H54 (cell line): ENCODE results near the gene EPPIN.

ENCODE experiments used
- DNase-seq: peaks from one replicate; pipeline ENCODE4 v3.0.0; 2011; ENCODE audit warnings: low spot score, mixed read lengths; ENCODE audit not compliant: insufficient read length
- FAIRE-seq: peaks from 3 replicates; lab custom pipeline; 2011; peaks lifted over from hg19 to GRCh38; lab: Jason Lieb, UNC
- POLR2A ChIP-seq: IDR thresholded peaks from 2 replicates; pipeline ENCODE4 v1.6.1; 2011; ENCODE audit warnings: low read depth, mild to moderate bottlenecking, low read length

EPPIN gene

GRCh38 chr20:45510242-45510862, 36.8 kb downstream of the EPPIN start:
- TF ChIP-seq POLR2A, result no peak
- FAIRE-seq (no peak), DNase-seq (no peak)

GRCh38 chr20:45509091-45509490, 38.1 kb downstream of the EPPIN start:
- DNase-seq, result no peak
- no peak for FAIRE-seq
- TF ChIP-seq POLR2A, result no peak

- FAIRE-seq (no peak), DNase-seq (no peak)
- TF ChIP-seq POLR2A, result no peak
Observed at GRCh38 chr20:45508068-45508886, 38.9 kb downstream of the EPPIN start.

GRCh38 chr20:45507011-45507820, 40.0 kb downstream of the EPPIN start:
- no peak for FAIRE-seq
- TF ChIP-seq POLR2A, result no peak
- no peak for DNase-seq

GRCh38 chr20:45506398-45506797, 40.8 kb downstream of the EPPIN start:
- FAIRE-seq (no peak), DNase-seq (no peak)
- no peak for TF ChIP-seq POLR2A

GRCh38 chr20:45503403-45503802, 43.8 kb downstream of the EPPIN start:
- no peak for TF ChIP-seq POLR2A
- FAIRE-seq (no peak), DNase-seq (no peak)

GRCh38 chr20:45502561-45502960, 44.6 kb downstream of the EPPIN start:
- DNase-seq, result no peak
- no peak for FAIRE-seq
- no peak for TF ChIP-seq POLR2A

GRCh38 chr20:45501600-45501999, 45.6 kb downstream of the EPPIN start:
- no peak for TF ChIP-seq POLR2A
- FAIRE-seq (no peak), DNase-seq (no peak)

GRCh38 chr20:45500022-45500421, 47.2 kb downstream of the EPPIN start:
- DNase-seq (no peak), FAIRE-seq (no peak)
- no peak for TF ChIP-seq POLR2A

- FAIRE-seq (no peak), DNase-seq (no peak)
- TF ChIP-seq POLR2A, result no peak
Observed at GRCh38 chr20:45497971-45498494, 49.2 kb downstream of the EPPIN start.

GRCh38 chr20:45496166-45496565, 51.0 kb downstream of the EPPIN start:
- FAIRE-seq, result no peak
- DNase-seq, result no peak
- no peak for TF ChIP-seq POLR2A

GRCh38 chr20:45495501-45495941, 51.7 kb downstream of the EPPIN start:
- no peak for FAIRE-seq
- DNase-seq, result no peak
- TF ChIP-seq POLR2A, result no peak
